Hepatocyte (in vitro differentiated cells): Measurements from ENCODE around the gene MAP3K8.

Experiments used
- CTCF ChIP-seq: fragments of 200-600 bp; sonication (generic); IDR thresholded peaks from 2 replicates; pipeline ENCODE4 v1.5.1; 2016; ENCODE audit warnings: antibody characterized with exemption, mild to moderate bottlenecking; ENCODE audit not compliant: poor library complexity
- EZH2 ChIP-seq: fragments of 200-600 bp; sonication (generic); IDR thresholded peaks from 2 replicates; pipeline ENCODE4 v1.6.1; 2016; ENCODE audit warnings: antibody characterized with exemption, mild to moderate bottlenecking, borderline replicate concordance
- EZH2phosphoT487 ChIP-seq: fragments of 200-600 bp; sonication (generic); IDR thresholded peaks from one replicate; pipeline ENCODE4 v1.6.1; 2018; ENCODE audit warnings: antibody characterized with exemption, mild to moderate bottlenecking, low read depth, moderate library complexity; ENCODE audit not compliant: unreplicated experiment, severe bottlenecking

GRCh38 chr10:30463944-30464451 is 30.0 kb downstream of the MAP3K8 start:
- no peak for TF ChIP-seq CTCF
- TF ChIP-seq EZH2 = no peak
- TF ChIP-seq EZH2phosphoT487 = no peak
